Measurements from ENCODE around the gene PDPR.
"Not testable (repeated sequence)": the region's sequence is repeated elsewhere in the genome, so short reads cannot be mapped to it uniquely, and the experiment has no call there.

PDPR gene

GRCh38 chr16:70148453-70148852, 34.3 kb downstream of the PDPR start:
- not testable (repeated sequence) for H3K27me3 ChIP-seq (ENCODE audit: insufficient read depth, low read length); H3K4me1 ChIP-seq (ENCODE audit: control insufficient read depth in 1 of 2, insufficient read depth in 2 of 2, low read length in 2 of 2); H4K8ac ChIP-seq (ENCODE audit: low read depth, low read length); H3K9me3 ChIP-seq (ENCODE audit: insufficient read depth, low read depth, low read length); H3K18ac ChIP-seq (ENCODE audit: low read length); H3K79me1 ChIP-seq (ENCODE audit: low read length); H3K14ac ChIP-seq (ENCODE audit: low read length); H3K9ac ChIP-seq (ENCODE audit: low read length); H2BK5ac ChIP-seq (ENCODE audit: low read depth, low read length, poor library complexity); H4K91ac ChIP-seq (ENCODE audit: low read depth, low read length); H2AK5ac ChIP-seq (ENCODE audit: low read length); H2BK12ac ChIP-seq (ENCODE audit: low read length); H4K12ac ChIP-seq (ENCODE audit: low read depth, low read length); H3K23ac ChIP-seq (ENCODE audit: low read length); H3K4me2 ChIP-seq (ENCODE audit: low read length); H3K79me2 ChIP-seq (ENCODE audit: control insufficient read depth, insufficient read depth, low read length, poor library complexity); H3K4ac ChIP-seq (ENCODE audit: low read depth, low read length); H2AFZ ChIP-seq (ENCODE audit: insufficient read depth, low read length, poor library complexity); H2BK120ac ChIP-seq (ENCODE audit: insufficient read depth, low read length, poor library complexity); H3K4me3 ChIP-seq (ENCODE audit: low read depth, low read length); DNase-seq; H3K27ac ChIP-seq (ENCODE audit: low read depth, low read length)
- no CpG with 5 or more reads among the region's 6 CpGs for WGBS (ENCODE audit: extremely low coverage, insufficient coverage, insufficient read length)
- H3K36me3 ChIP-seq (ENCODE audit: control insufficient read depth in 1 of 2, insufficient read depth in 2 of 2, low read length in 2 of 2) = peaks cover 23 to 51% of the 10 kb centered on the region in 2 experiments

- H4K12ac ChIP-seq (ENCODE audit: low read depth, low read length); H4K8ac ChIP-seq (ENCODE audit: low read depth, low read length); H2BK12ac ChIP-seq (ENCODE audit: low read length); H3K27me3 ChIP-seq (ENCODE audit: insufficient read depth, low read length); H3K4me1 ChIP-seq (ENCODE audit: control insufficient read depth in 1 of 2, insufficient read depth in 2 of 2, low read length in 2 of 2); H3K79me2 ChIP-seq (ENCODE audit: control insufficient read depth, insufficient read depth, low read length, poor library complexity); H3K18ac ChIP-seq (ENCODE audit: low read length); H3K23ac ChIP-seq (ENCODE audit: low read length); H3K27ac ChIP-seq (ENCODE audit: low read depth, low read length); H3K4ac ChIP-seq (ENCODE audit: low read depth, low read length); H4K91ac ChIP-seq (ENCODE audit: low read depth, low read length); H2BK120ac ChIP-seq (ENCODE audit: insufficient read depth, low read length, poor library complexity); H2AK5ac ChIP-seq (ENCODE audit: low read length); H3K79me1 ChIP-seq (ENCODE audit: low read length); H3K9me3 ChIP-seq (ENCODE audit: insufficient read depth, low read depth, low read length); H3K9ac ChIP-seq (ENCODE audit: low read length); H2AFZ ChIP-seq (ENCODE audit: insufficient read depth, low read length, poor library complexity); H2BK5ac ChIP-seq (ENCODE audit: low read depth, low read length, poor library complexity); H3K4me3 ChIP-seq (ENCODE audit: low read depth, low read length); H3K4me2 ChIP-seq (ENCODE audit: low read length); DNase-seq; H3K14ac ChIP-seq (ENCODE audit: low read length): not testable (repeated sequence)
- H3K36me3 ChIP-seq (ENCODE audit: control insufficient read depth in 1 of 2, insufficient read depth in 2 of 2, low read length in 2 of 2) = peaks cover 22 to 51% of the 10 kb centered on the region in 2 experiments
- no CpG with 5 or more reads among the region's 8 CpGs for WGBS (ENCODE audit: extremely low coverage, insufficient coverage, insufficient read length)
Measured at GRCh38 chr16:70149296-70149695, 35.2 kb downstream of the PDPR start.

- no peak for DNase-seq
- H2BK120ac ChIP-seq (ENCODE audit: insufficient read depth, low read length, poor library complexity) = no peak overlapping the region
Measured at GRCh38 chr16:70151391-70151790, 37.3 kb downstream of the PDPR start.

GRCh38 chr16:70151941-70152509, 37.9 kb downstream of the PDPR start:
- Histone ChIP-seq H3K79me2 (ENCODE audit: control insufficient read depth, insufficient read depth, low read length, poor library complexity) (no peaks in the 10 kb centered on the region), H2BK12ac (ENCODE audit: low read length) (no peak overlapping the region), H2BK5ac (ENCODE audit: low read depth, low read length, poor library complexity) (no peak overlapping the region), H3K9me3 (ENCODE audit: insufficient read depth, low read depth, low read length) (no peaks in the 10 kb centered on the region), H4K12ac (ENCODE audit: low read depth, low read length) (no peak overlapping the region), H2AK5ac (ENCODE audit: low read length) (no peak overlapping the region), H3K4me1 (ENCODE audit: control insufficient read depth in 1 of 2, insufficient read depth in 2 of 2, low read length in 2 of 2) (no peaks in the 10 kb centered on the region), H3K9ac (ENCODE audit: low read length) (no peak overlapping the region), H3K23ac (ENCODE audit: low read length) (no peak overlapping the region), H4K91ac (ENCODE audit: low read depth, low read length) (no peak overlapping the region), H3K4me3 (ENCODE audit: low read depth, low read length) (no peak overlapping the region), H3K27ac (ENCODE audit: low read depth, low read length) (no peak overlapping the region), H4K8ac (ENCODE audit: low read depth, low read length) (no peak overlapping the region), H3K14ac (ENCODE audit: low read length) (no peak overlapping the region), H2BK120ac (ENCODE audit: insufficient read depth, low read length, poor library complexity) (no peak overlapping the region), H3K36me3 (ENCODE audit: control insufficient read depth in 1 of 2, insufficient read depth in 2 of 2, low read length in 2 of 2) (peaks cover 29 to 55% of the 10 kb centered on the region in 2 experiments), H3K79me1 (ENCODE audit: low read length) (no peaks in the 10 kb centered on the region), H3K4me2 (ENCODE audit: low read length) (no peak overlapping the region), H3K18ac (ENCODE audit: low read length) (no peak overlapping the region), H3K27me3 (ENCODE audit: insufficient read depth, low read length) (no peaks in the 10 kb centered on the region), H3K4ac (ENCODE audit: low read depth, low read length) (no peak overlapping the region), H2AFZ (ENCODE audit: insufficient read depth, low read length, poor library complexity) (no peak overlapping the region)
- no peak for DNase-seq
- WGBS (ENCODE audit: extremely low coverage, insufficient coverage, insufficient read length) = no CpG with 5 or more reads among the region's 17 CpGs

More at GRCh38 chr16:70151391-70151790, 37.3 kb downstream of the PDPR start:
- Histone ChIP-seq H4K12ac (ENCODE audit: low read depth, low read length) (no peak overlapping the region), H3K36me3 (ENCODE audit: control insufficient read depth in 1 of 2, insufficient read depth in 2 of 2, low read length in 2 of 2) (peaks cover 23 to 49% of the 10 kb centered on the region in 2 experiments), H2AK5ac (ENCODE audit: low read length) (no peak overlapping the region), H3K79me2 (ENCODE audit: control insufficient read depth, insufficient read depth, low read length, poor library complexity) (no peaks in the 10 kb centered on the region), H2AFZ (ENCODE audit: insufficient read depth, low read length, poor library complexity) (no peak overlapping the region), H4K8ac (ENCODE audit: low read depth, low read length) (no peak overlapping the region), H3K4ac (ENCODE audit: low read depth, low read length) (no peak overlapping the region), H3K27ac (ENCODE audit: low read depth, low read length) (no peak overlapping the region), H3K18ac (ENCODE audit: low read length) (no peak overlapping the region), H2BK12ac (ENCODE audit: low read length) (no peak overlapping the region), H2BK5ac (ENCODE audit: low read depth, low read length, poor library complexity) (no peak overlapping the region), H3K9me3 (ENCODE audit: insufficient read depth, low read depth, low read length) (no peaks in the 10 kb centered on the region), H3K4me2 (ENCODE audit: low read length) (no peak overlapping the region), H3K27me3 (ENCODE audit: insufficient read depth, low read length) (no peaks in the 10 kb centered on the region), H3K23ac (ENCODE audit: low read length) (no peak overlapping the region), H3K9ac (ENCODE audit: low read length) (no peak overlapping the region), H3K14ac (ENCODE audit: low read length) (no peak overlapping the region), H3K79me1 (ENCODE audit: low read length) (no peaks in the 10 kb centered on the region), H3K4me3 (ENCODE audit: low read depth, low read length) (no peak overlapping the region), H3K4me1 (ENCODE audit: control insufficient read depth in 1 of 2, insufficient read depth in 2 of 2, low read length in 2 of 2) (no peaks in the 10 kb centered on the region), H4K91ac (ENCODE audit: low read depth, low read length) (no peak overlapping the region)
- no CpG with 5 or more reads among the region's 2 CpGs for WGBS (ENCODE audit: extremely low coverage, insufficient coverage, insufficient read length)
